K562 (cell line): ENCODE data around the gene TEX30. TPM values are rescaled to one million over a fixed set of nuclear protein-coding genes. Genes with fewer than 3 reads are reported as not detected.

Source experiments
- XRCC3 ChIP-seq: fragments of 450-650 bp; IDR thresholded peaks from 2 replicates; pipeline ENCODE4 v1.6.1; 2017; ENCODE audit warnings: mild to moderate bottlenecking, moderate library complexity
- ZNF696 ChIP-seq: fragments of 250-450 bp; sonication (Bioruptor Pico); conservative IDR thresholded peaks from 2 replicates; pipeline ENCODE4 v1.4.0; 2020; ENCODE audit warnings: mild to moderate bottlenecking, moderate library complexity
- polyA plus RNA-seq, 8 experiments: library from polyadenylated mRNA; depleted of rRNA in 4 of 8; stranded (reverse) in 5 of 8; unstranded in 3 of 8; fragments of >200 nt; fragmentation: Nextera tagmentation in 2 of 8; fragmentation: Illumina TruSeq in 1 of 8; extraction: Ambion mirVana in 2 of 8; extraction: Trizol in 1 of 8; gene quantifications; 2 replicates each; pipeline versions ENCODE4 v1.2.1 to v1.2.3, GENCODE V29; 2011 to 2014; ENCODE audit warnings: inconsistent platforms in 1 of 8, missing spikeins in 1 of 8
- total RNA-seq, 7 experiments: library from RNA; depleted of rRNA in 6 of 7; stranded (reverse); fragments of >200 nt in 6 of 7; fragmentation: Illumina TruSeq in 2 of 7; extraction: Trizol in 2 of 7; gene quantifications; 2 replicates each; pipeline versions ENCODE4 v1.2.1 to v1.2.3, GENCODE V29; 2011 to 2021; ENCODE audit warnings: low replicate concordance in 1 of 7
- TF ChIP-seq, protein P1 (sequence below): sonication (generic); formaldehyde crosslinking; IDR thresholded peaks from 2 replicates; pipeline ENCODE4 v1.8.0; 2023; ENCODE audit warnings: missing genetic modification reagents, mild to moderate bottlenecking, borderline replicate concordance
- TF ChIP-seq, protein P2 (sequence below): sonication (generic); formaldehyde crosslinking; IDR thresholded peaks from 2 replicates; pipeline ENCODE4 v1.9.0; 2022; ENCODE audit warnings: mild to moderate bottlenecking, missing genetic modification reagents

Gene TEX30
- total and polyA plus RNA-seq, 9 of the 15 experiments (the other 6 are each of a cell fraction or from before 2014, with no cell fraction given), result 24.1 to 143 (median 37.3) TPM

DNA sequence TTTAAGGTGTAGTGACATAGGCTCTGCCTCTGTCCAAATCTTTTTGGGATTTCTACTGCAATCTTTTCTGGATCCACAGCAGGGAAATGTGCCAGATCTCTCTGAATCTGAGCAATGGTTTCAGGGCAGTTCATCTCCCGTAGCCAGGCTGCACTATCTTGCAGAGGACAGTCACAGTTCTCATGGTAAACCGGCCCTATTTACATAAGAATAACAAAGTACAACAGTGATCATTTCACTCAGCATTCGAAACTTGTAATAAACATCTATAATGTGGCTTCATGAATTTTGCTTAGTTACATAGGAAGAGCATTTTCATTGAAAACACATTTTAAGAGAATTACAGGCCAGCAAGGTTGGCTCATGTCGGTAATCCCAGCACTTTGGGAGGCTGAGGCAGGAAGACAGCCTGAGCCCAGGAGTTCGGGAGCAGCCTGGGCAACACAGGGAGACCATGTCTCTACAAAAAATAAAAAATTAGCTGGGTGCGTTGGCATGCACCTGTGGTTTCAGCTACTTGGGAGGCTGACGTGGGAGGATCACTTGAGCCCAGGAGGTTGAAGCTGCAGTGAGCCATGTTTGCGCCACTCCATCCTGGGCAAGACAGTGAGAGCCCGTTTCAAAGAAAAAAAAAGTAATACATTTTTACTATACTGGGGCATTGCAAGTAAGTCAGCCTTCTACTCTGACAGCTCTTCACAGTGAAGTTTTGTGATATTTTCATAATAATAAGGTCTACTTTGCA is 20.2 kb upstream of the TEX30 start (continued):
- TF ChIP-seq, protein P1, sequence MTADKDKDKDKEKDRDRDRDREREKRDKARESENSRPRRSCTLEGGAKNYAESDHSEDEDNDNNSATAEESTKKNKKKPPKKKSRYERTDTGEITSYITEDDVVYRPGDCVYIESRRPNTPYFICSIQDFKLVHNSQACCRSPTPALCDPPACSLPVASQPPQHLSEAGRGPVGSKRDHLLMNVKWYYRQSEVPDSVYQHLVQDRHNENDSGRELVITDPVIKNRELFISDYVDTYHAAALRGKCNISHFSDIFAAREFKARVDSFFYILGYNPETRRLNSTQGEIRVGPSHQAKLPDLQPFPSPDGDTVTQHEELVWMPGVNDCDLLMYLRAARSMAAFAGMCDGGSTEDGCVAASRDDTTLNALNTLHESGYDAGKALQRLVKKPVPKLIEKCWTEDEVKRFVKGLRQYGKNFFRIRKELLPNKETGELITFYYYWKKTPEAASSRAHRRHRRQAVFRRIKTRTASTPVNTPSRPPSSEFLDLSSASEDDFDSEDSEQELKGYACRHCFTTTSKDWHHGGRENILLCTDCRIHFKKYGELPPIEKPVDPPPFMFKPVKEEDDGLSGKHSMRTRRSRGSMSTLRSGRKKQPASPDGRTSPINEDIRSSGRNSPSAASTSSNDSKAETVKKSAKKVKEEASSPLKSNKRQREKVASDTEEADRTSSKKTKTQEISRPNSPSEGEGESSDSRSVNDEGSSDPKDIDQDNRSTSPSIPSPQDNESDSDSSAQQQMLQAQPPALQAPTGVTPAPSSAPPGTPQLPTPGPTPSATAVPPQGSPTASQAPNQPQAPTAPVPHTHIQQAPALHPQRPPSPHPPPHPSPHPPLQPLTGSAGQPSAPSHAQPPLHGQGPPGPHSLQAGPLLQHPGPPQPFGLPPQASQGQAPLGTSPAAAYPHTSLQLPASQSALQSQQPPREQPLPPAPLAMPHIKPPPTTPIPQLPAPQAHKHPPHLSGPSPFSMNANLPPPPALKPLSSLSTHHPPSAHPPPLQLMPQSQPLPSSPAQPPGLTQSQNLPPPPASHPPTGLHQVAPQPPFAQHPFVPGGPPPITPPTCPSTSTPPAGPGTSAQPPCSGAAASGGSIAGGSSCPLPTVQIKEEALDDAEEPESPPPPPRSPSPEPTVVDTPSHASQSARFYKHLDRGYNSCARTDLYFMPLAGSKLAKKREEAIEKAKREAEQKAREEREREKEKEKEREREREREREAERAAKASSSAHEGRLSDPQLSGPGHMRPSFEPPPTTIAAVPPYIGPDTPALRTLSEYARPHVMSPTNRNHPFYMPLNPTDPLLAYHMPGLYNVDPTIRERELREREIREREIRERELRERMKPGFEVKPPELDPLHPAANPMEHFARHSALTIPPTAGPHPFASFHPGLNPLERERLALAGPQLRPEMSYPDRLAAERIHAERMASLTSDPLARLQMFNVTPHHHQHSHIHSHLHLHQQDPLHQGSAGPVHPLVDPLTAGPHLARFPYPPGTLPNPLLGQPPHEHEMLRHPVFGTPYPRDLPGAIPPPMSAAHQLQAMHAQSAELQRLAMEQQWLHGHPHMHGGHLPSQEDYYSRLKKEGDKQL (CRISPR knock-in tag), result no peak
- TF ChIP-seq ZNF696 (CRISPR knock-in tag), result no peak
- TF ChIP-seq, protein P2, sequence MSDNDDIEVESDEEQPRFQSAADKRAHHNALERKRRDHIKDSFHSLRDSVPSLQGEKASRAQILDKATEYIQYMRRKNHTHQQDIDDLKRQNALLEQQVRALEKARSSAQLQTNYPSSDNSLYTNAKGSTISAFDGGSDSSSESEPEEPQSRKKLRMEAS, result no peak
- TF ChIP-seq XRCC3, result no peak
